PC-9 (cell line): ENCODE data around the gene SOCS7.

Experiments used
- CTCF ChIP-seq: fragments of 200-600 bp; sonication (generic); conservative IDR thresholded peaks from 2 replicates; pipeline ENCODE4 v1.6.1; 2017; ENCODE audit warnings: mixed run types, antibody characterized with exemption, mild to moderate bottlenecking, moderate library complexity
- EZH2 ChIP-seq: fragments of 200-600 bp; sonication (generic); IDR thresholded peaks from 2 replicates; pipeline ENCODE4 v1.8.0; 2017; ENCODE audit warnings: antibody characterized with exemption, low read depth

GRCh38 chr17:38364741-38365140 is 13.1 kb downstream of the SOCS7 start:
- TF ChIP-seq CTCF, result no peak
- TF ChIP-seq EZH2, result no peak
